MM.1S (cell line): ENCODE results near the gene HYAL2.

Experiments
- CTCF ChIP-seq: fragments of 300-600 bp; sonication (generic); IDR thresholded peaks from 2 replicates; pipeline ENCODE4 v1.5.1; 2016; ENCODE audit warnings: antibody characterized with exemption, low read length, mixed read lengths
- EZH2phosphoT487 ChIP-seq: fragments of 300-600 bp; sonication (generic); IDR thresholded peaks from 2 replicates; pipeline ENCODE4 v1.6.1; 2018; ENCODE audit warnings: antibody characterized with exemption, low read length

GRCh38 chr3:50268276-50268675 lies 54.3 kb downstream of the HYAL2 start:
- TF ChIP-seq CTCF (no peak), EZH2phosphoT487 (no peak)
